Liver (tissue), 2 donors: ENCODE measurements around the gene ENOX1.

ENCODE experiments used
- CTCF ChIP-seq: fragments of 150-350 bp; IDR thresholded peaks from 2 replicates; pipeline ENCODE4 v1.5.1; 2017; ENCODE audit warnings: improper control_type of control experiment, low read depth, low read length; ENCODE audit not compliant: missing input control
- MAX ChIP-seq: IDR thresholded peaks from 2 replicates; pipeline ENCODE4 v1.6.1; 2016; ENCODE audit warnings: antibody characterized with exemption
- TF ChIP-seq, protein P1 (sequence below): IDR thresholded peaks from 2 replicates; pipeline ENCODE4 v1.6.1; 2016; ENCODE audit warnings: antibody characterized with exemption, mild to moderate bottlenecking
- donor health status: healthy.

GRCh38 chr13:43293986-43294385 lies 492.8 kb downstream of the ENOX1 start:
- TF ChIP-seq CTCF: no peak
- no peak for TF ChIP-seq MAX
- TF ChIP-seq, protein P1, sequence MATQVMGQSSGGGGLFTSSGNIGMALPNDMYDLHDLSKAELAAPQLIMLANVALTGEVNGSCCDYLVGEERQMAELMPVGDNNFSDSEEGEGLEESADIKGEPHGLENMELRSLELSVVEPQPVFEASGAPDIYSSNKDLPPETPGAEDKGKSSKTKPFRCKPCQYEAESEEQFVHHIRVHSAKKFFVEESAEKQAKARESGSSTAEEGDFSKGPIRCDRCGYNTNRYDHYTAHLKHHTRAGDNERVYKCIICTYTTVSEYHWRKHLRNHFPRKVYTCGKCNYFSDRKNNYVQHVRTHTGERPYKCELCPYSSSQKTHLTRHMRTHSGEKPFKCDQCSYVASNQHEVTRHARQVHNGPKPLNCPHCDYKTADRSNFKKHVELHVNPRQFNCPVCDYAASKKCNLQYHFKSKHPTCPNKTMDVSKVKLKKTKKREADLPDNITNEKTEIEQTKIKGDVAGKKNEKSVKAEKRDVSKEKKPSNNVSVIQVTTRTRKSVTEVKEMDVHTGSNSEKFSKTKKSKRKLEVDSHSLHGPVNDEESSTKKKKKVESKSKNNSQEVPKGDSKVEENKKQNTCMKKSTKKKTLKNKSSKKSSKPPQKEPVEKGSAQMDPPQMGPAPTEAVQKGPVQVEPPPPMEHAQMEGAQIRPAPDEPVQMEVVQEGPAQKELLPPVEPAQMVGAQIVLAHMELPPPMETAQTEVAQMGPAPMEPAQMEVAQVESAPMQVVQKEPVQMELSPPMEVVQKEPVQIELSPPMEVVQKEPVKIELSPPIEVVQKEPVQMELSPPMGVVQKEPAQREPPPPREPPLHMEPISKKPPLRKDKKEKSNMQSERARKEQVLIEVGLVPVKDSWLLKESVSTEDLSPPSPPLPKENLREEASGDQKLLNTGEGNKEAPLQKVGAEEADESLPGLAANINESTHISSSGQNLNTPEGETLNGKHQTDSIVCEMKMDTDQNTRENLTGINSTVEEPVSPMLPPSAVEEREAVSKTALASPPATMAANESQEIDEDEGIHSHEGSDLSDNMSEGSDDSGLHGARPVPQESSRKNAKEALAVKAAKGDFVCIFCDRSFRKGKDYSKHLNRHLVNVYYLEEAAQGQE: no peak
